Transverse colon (tissue), 4 donors: ENCODE results near the gene TRIP12.
"Not testable (repeated sequence)": the region's sequence is repeated elsewhere in the genome, so short reads cannot be mapped to it uniquely, and the experiment has no call there.

Experiments
- EP300 ChIP-seq: sonication (generic); formaldehyde crosslinking; IDR thresholded peaks from one replicate; pipeline ENCODE4 v1.6.1; 2017; ENCODE audit warnings: antibody characterized with exemption, low read depth
- POLR2A ChIP-seq: fragments of 450-650 bp; IDR thresholded peaks from one replicate; pipeline ENCODE4 v1.6.1; 2016; ENCODE audit warnings: antibody characterized with exemption, mild to moderate bottlenecking, moderate library complexity
- POLR2AphosphoS5 ChIP-seq, 3 donors: sonication (generic); formaldehyde crosslinking; IDR thresholded peaks; one replicate each; pipeline ENCODE4 v1.6.1; 2016; ENCODE audit warnings: antibody characterized with exemption in 3 of 3
- TF ChIP-seq, protein P1 (sequence below), 5 experiments: fragments of 200-600 bp in 3 of 5; fragments of 450-650 bp in 2 of 5; sonication (generic) in 3 of 5; IDR thresholded peaks; 1 replicate in 2 of 5; 2 replicates in 3 of 5; pipeline ENCODE4 v1.5.1; 2016 to 2017; ENCODE audit warnings: antibody characterized with exemption in 5 of 5, inconsistent platforms in 3 of 5, mild to moderate bottlenecking in 2 of 5, moderate library complexity in 1 of 5

DNA sequence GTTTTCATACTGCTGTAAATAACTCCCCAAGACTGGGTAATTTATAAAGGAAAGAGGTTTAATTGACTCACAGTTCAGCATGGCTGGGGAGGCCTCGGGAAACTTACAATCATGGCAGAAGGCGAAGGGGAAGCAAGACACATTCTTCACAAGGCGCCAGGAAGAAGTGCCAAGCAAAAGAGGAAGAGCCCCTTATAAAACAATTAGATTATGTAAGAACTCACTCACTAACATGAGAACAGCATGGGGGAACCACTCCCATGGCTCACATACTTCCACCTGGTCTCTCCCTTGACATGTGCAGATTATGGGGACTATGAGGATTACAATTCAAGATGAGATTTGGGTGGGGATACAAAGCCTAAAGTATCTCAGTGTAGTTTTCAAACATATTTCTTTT is 198.6 kb downstream of the TRIP12 start:
- TF ChIP-seq, protein P1, sequence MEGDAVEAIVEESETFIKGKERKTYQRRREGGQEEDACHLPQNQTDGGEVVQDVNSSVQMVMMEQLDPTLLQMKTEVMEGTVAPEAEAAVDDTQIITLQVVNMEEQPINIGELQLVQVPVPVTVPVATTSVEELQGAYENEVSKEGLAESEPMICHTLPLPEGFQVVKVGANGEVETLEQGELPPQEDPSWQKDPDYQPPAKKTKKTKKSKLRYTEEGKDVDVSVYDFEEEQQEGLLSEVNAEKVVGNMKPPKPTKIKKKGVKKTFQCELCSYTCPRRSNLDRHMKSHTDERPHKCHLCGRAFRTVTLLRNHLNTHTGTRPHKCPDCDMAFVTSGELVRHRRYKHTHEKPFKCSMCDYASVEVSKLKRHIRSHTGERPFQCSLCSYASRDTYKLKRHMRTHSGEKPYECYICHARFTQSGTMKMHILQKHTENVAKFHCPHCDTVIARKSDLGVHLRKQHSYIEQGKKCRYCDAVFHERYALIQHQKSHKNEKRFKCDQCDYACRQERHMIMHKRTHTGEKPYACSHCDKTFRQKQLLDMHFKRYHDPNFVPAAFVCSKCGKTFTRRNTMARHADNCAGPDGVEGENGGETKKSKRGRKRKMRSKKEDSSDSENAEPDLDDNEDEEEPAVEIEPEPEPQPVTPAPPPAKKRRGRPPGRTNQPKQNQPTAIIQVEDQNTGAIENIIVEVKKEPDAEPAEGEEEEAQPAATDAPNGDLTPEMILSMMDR (IDR thresholded peaks at IDR 0.05) = not testable (repeated sequence)
- TF ChIP-seq POLR2AphosphoS5 (IDR thresholded peaks at IDR 0.05); POLR2A; EP300: not testable (repeated sequence)
